OCI-LY7 (cell line): ENCODE data around the gene ZPBP2. TPM values are rescaled to one million over a fixed set of nuclear protein-coding genes. Genes with fewer than 3 reads are reported as not detected.

Experiments
- BruUV-seq: library from RNA; stranded (reverse); fragments of 400-500 nt; replicated peaks from 2 replicates; lab custom pipeline; 2021; lab: Mats Ljungman, UMichigan
- CTCF ChIA-PET: fragments of 300-600 bp; sonication (Branson Sonifier 250); formaldehyde crosslinking; loops from one replicate; lab custom pipeline; 2022; ENCODE audit warnings: antibody characterized with exemption; ENCODE audit not compliant: unreplicated experiment; lab: Charles Lee
- POLR2A ChIA-PET: fragments of 300-600 bp; sonication (Branson Sonifier 250); formaldehyde crosslinking; loops from one replicate; lab custom pipeline; 2022; ENCODE audit warnings: antibody characterized with exemption; lab: Charles Lee
- DNase-seq: peaks from one replicate; pipeline ENCODE4 v3.0.0-alpha.2; 2015; ENCODE audit warnings: low spot score
- H2AFZ ChIP-seq: fragments of 200-600 bp; sonication (generic), shearing (Covaris generic); 2 replicates; pipeline ENCODE4 v1.6.1; 2014; ENCODE audit warnings: mild to moderate bottlenecking, antibody characterized with exemption, low read length, moderate library complexity
- H3K27ac ChIP-seq: fragments of 200-600 bp; sonication (generic); 2 replicates; pipeline ENCODE4 v1.5.1; 2014; ENCODE audit warnings: mixed run types, low read depth, mild to moderate bottlenecking, moderate library complexity, low read length, inconsistent platforms; ENCODE audit not compliant: poor library complexity, severe bottlenecking
- H3K36me3 ChIP-seq: fragments of 200-600 bp; sonication (generic); 2 replicates; pipeline ENCODE4 v1.6.1; 2014; ENCODE audit warnings: mild to moderate bottlenecking, antibody characterized with exemption, low read length, moderate library complexity, mixed read lengths; ENCODE audit not compliant: insufficient read depth
- H3K4me1 ChIP-seq: fragments of 200-600 bp; sonication (generic); 2 replicates; pipeline ENCODE4 v1.5.1; 2014; ENCODE audit warnings: mild to moderate bottlenecking, low read length; ENCODE audit not compliant: insufficient read depth, poor library complexity, severe bottlenecking
- H3K4me2 ChIP-seq: fragments of 200-600 bp; sonication (generic); 2 replicates; pipeline ENCODE4 v1.6.1; 2014; ENCODE audit warnings: mild to moderate bottlenecking, low read length
- H3K4me3 ChIP-seq: fragments of 200-600 bp; sonication (generic); 2 replicates; pipeline ENCODE4 v1.5.1; 2014; ENCODE audit warnings: mild to moderate bottlenecking, low read depth, low read length; ENCODE audit not compliant: poor library complexity, severe bottlenecking
- H3K79me2 ChIP-seq: fragments of 200-600 bp; sonication (generic); 2 replicates; pipeline ENCODE4 v1.6.1; 2016; ENCODE audit warnings: low read depth, mild to moderate bottlenecking, low read length, moderate library complexity, mixed read lengths; ENCODE audit not compliant: insufficient read depth
- H3K9me2 ChIP-seq: fragments of 200-600 bp; sonication (generic); 2 replicates; pipeline ENCODE4 v1.6.1; 2016; ENCODE audit warnings: mild to moderate bottlenecking, low read length, mixed read lengths; ENCODE audit not compliant: insufficient read depth
- H3K9me3 ChIP-seq: fragments of 200-600 bp; sonication (generic); 2 replicates; pipeline ENCODE4 v1.6.1; 2014; ENCODE audit warnings: mild to moderate bottlenecking, mixed run types, low read length, mixed read lengths
- H4K20me1 ChIP-seq: fragments of 200-600 bp; sonication (generic); 2 replicates; pipeline ENCODE4 v1.6.1; 2014; ENCODE audit warnings: mild to moderate bottlenecking, antibody characterized with exemption, low read length, moderate library complexity, mixed read lengths; ENCODE audit not compliant: insufficient read depth
- CTCF ChIP-seq: fragments of 200-600 bp; sonication (generic); conservative IDR thresholded peaks from 2 replicates; pipeline ENCODE4 v1.5.1; 2014; ENCODE audit warnings: mild to moderate bottlenecking, antibody characterized with exemption, low read length, moderate library complexity, mixed read lengths
- EZH2phosphoT487 ChIP-seq: fragments of 200-600 bp; sonication (generic); IDR thresholded peaks from 2 replicates; pipeline ENCODE4 v1.6.1; 2018; ENCODE audit warnings: low read depth, borderline replicate concordance, mild to moderate bottlenecking, mixed run types, antibody characterized with exemption, low read length, moderate library complexity, mixed read lengths
- intact Hi-C: fragments of 100-400 bp; cut with micrococcal nuclease; formaldehyde crosslinking; loops from one replicate; pipeline ENCODE4 v1.10.0; 2022; ENCODE audit not compliant: unreplicated experiment
- total RNA-seq, 2 experiments: library from RNA; depleted of rRNA in 1 of 2; stranded (reverse); fragments of >200 nt in 1 of 2; shearing (Covaris generic) in 1 of 2; gene quantifications; 2 replicates each; pipeline ENCODE4 v1.2.3, GENCODE V29; 2014 to 2022

The ZPBP2 gene
- total RNA-seq, 2 experiments from 2014 or later = not detected

- Histone ChIP-seq H3K79me2 (peaks cover 35% of the 10 kb centered on the region), H3K4me3 (peak overlapping the region; percentile 91), H3K36me3 (peaks cover 38% of the 10 kb centered on the region), H2AFZ (no peak overlapping the region; the same call in 1 of the 2 replicates), H3K27ac (peak overlapping the region; percentile 65), H3K9me3 (no peaks in the 10 kb centered on the region), H4K20me1 (no peaks in the 10 kb centered on the region), H3K4me2 (peak overlapping the region; percentile 97), H3K9me2 (no peaks in the 10 kb centered on the region), H3K4me1 (peaks cover 49% of the 10 kb centered on the region)
- ChIA-PET CTCF (no interaction called here), POLR2A (interaction anchor here (1.0 to 1.2 kb wide), 2 partner anchors 17 to 30 kb away, joined by 3 read pairs; no protein-coding TSS in a partner anchor)
- intact Hi-C loops = loop anchor here (2.0 to 5.0 kb wide), 3 partner anchors 27 to 148 kb away; partner anchors contain the start of gene IKZF3
- BruUV-seq = no TSS peak
- TF ChIP-seq CTCF = no peak
- TF ChIP-seq EZH2phosphoT487 = no peak
- DNase-seq = no peak
These were observed 57.5 kb downstream of the ZPBP2 start for GRCh38 chr17:39925282-39926134.

GRCh38 chr17:39926135-39926587 is 58.2 kb downstream of the ZPBP2 start:
- DNase-seq = no peak
- intact Hi-C loops = loop anchor here (2.0 to 5.0 kb wide), 3 partner anchors 27 to 149 kb away; partner anchors contain the start of gene IKZF3
- no TSS peak for BruUV-seq
- TF ChIP-seq CTCF = no peak
- H3K27ac ChIP-seq = peak overlapping the region; percentile 65
- peak overlapping the region; percentile 97 for H3K4me2 ChIP-seq
- H3K9me2 ChIP-seq = no peaks in the 10 kb centered on the region
- peaks cover 35% of the 10 kb centered on the region for H3K79me2 ChIP-seq
- CTCF ChIA-PET = no interaction called here
- H3K4me1 ChIP-seq = peaks cover 45% of the 10 kb centered on the region
- H4K20me1 ChIP-seq = no peaks in the 10 kb centered on the region
- POLR2A ChIA-PET = interaction anchor here (0.6 to 1.2 kb wide), 4 partner anchors 17 to 79 kb away, joined by 3 to 5 read pairs (median 3); no protein-coding TSS in a partner anchor
- H2AFZ ChIP-seq = no peak overlapping the region; the same call in 1 of the 2 replicates
- H3K4me3 ChIP-seq = peak overlapping the region; percentile 91
- H3K36me3 ChIP-seq = peaks cover 31% of the 10 kb centered on the region
- H3K9me3 ChIP-seq = no peaks in the 10 kb centered on the region
